ENCODE results near the gene MEGF8.

MEGF8 gene

GRCh38 chr19:42420055-42420544 lies 94.7 kb downstream of the MEGF8 start:
- peak; percentile 78 for DNase-seq (ENCODE audit: low spot score)

GRCh38 chr19:42421101-42421500 lies 95.7 kb downstream of the MEGF8 start:
- no peak for DNase-seq (ENCODE audit: low spot score)

GRCh38 chr19:42421591-42422031 lies 96.2 kb downstream of the MEGF8 start:
- DNase-seq (ENCODE audit: low spot score): no peak

GRCh38 chr19:42422092-42422900 lies 96.9 kb downstream of the MEGF8 start:
- no peak for DNase-seq (ENCODE audit: low spot score)

DNA sequence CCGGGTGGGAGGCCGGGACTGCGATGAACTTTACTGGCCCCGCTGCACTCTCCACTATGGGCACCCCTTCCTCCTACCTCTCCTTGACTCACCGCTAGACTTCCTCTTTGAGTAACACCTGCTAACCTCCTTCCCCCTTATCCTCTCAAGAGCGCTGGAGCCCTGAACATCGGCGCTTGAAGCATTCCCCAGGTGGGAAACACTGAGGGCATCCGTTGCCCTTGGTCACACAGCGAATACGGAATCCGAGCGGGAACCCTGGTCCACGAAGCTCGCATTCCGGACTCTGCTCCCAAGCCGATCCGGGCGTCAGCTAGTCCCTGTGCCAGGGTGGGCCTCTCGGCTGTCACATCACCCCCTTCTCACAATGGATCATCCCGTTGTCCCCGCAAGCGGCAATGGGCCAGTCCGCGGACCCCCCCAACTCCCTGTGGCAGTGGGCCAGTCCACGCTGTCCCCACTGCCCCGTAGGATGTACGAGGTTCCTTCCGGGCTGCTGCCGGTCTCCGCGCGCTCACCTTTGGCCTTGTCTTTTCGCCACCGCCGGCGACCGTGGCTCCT lies 97.5 kb downstream of the MEGF8 start:
- peak; percentile 37 for DNase-seq (ENCODE audit: low spot score)

- peak; percentile 94 for DNase-seq (ENCODE audit: low spot score)
Observed at GRCh38 chr19:42423462-42424344, 98.3 kb downstream of the MEGF8 start.

GRCh38 chr19:42424345-42424707 lies 98.9 kb downstream of the MEGF8 start:
- DNase-seq (ENCODE audit: low spot score): no peak

- DNase-seq (ENCODE audit: low spot score): no peak
Observed at GRCh38 chr19:42424712-42425131, 99.3 kb downstream of the MEGF8 start.

GRCh38 chr19:42426643-42427042 lies 101.2 kb downstream of the MEGF8 start:
- no peak for DNase-seq (ENCODE audit: low spot score)

DNA sequence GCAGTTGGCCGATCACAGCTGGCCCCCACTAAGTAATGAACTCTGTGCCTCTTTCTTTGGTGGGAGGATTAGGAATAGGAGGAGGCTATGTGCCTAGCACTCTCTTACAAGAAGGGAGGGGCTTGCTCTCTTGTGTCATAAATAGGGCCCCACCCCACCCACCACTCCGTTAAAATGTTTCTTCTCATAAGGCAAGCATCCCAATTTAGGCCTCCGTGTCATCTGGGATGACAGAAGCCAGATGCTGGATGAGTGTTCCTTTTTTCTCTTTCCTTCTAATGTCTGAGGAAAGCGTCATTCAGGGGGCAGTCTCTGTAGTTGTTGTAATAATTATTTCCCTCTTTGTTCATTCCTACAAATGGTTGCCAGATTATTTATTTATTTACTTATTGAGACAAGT lies 101.9 kb downstream of the MEGF8 start, which contains the start of gene LIPE:
LIPE (minus strand) TSS at position 76 of the 400 bp plus-strand sequence. CDS start 239 bp downstream, outside the sequence.
- no peak for DNase-seq (ENCODE audit: low spot score)
